ENCODE data around the gene WAPL. TPM values are rescaled to one million over a fixed set of nuclear protein-coding genes. Genes with fewer than 3 reads are reported as not detected.

Gene WAPL
- total and polyA plus RNA-seq, 9 of the 15 experiments (the other 6 are each of a cell fraction or from before 2014, with no cell fraction given), result 14.3 to 36.4 (median 25.3) TPM

DNA sequence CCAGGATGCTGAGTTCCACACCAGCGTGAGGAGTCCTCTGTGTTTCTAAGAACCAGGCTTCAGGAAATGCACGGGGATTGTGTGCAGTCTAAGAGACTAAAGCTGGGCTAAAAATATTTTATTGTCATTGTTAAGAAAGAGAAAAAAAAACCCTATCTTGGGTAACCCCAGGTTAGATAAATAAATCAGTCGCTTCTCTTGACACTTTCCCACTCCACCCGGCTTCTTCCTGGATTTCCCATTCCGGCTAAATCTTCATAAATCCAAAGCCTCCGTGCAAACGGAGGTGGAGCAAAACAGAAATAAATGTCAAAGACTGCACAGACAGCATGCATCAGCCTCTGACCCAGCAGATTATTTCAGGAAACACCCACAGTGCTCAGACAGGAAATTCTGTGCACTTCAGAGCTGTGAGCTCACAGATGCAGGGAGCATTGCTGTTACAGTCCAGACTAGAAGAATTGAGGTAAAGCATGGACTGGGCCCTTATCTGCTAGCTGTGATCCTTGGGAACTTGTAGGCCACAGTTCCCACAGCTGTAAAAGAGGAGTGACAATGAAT lies 110.2 kb downstream of the WAPL start:
- BruUV-seq (replicated peaks), result no TSS peak
- in situ Hi-C loops (cut with MboI) (no loop called here), intact Hi-C loops (cut with micrococcal nuclease) (no loop called here)
- Histone ChIP-seq H3K4me1 (replicated peaks in 1 of 2; ENCODE audit: control insufficient read depth in 2 of 2, insufficient read depth in 2 of 2, low read length in 2 of 2) (no peaks in the 10 kb centered on the region), H4K20me1 (replicated peaks; ENCODE audit: control insufficient read depth, insufficient read depth, low read length) (no peaks in the 10 kb centered on the region), H3K4me3 (no peak overlapping the region), H3K9me3 (replicated peaks; ENCODE audit: control insufficient read depth, insufficient read depth, low read depth, low read length) (no peaks in the 10 kb centered on the region), H3K79me2 (ENCODE audit: control insufficient read depth, insufficient read depth, low read length) (no peaks in the 10 kb centered on the region), H2AFZ (ENCODE audit: low read depth, low read length) (no peak overlapping the region), H3K36me3 (ENCODE audit: control insufficient read depth, insufficient read depth, low read length) (no peaks in the 10 kb centered on the region), H3K4me2 (ENCODE audit: insufficient read depth, low read length) (no peak overlapping the region), H3K9ac (ENCODE audit: insufficient read depth in 1 of 2, low read depth in 2 of 2, low read length in 2 of 2) (no peak overlapping the region), H3K27ac (ENCODE audit: extremely low read depth, low read depth, low read length) (no peak overlapping the region), H3K27me3 (ENCODE audit: control insufficient read depth in 2 of 2, insufficient read depth in 2 of 2, low read length in 2 of 2) (peaks cover 3 to 9% of the 10 kb centered on the region in 2 experiments; a peak in 2 of 5 replicates), H3K9me1 (ENCODE audit: control insufficient read depth, insufficient read depth, low read length) (no peaks in the 10 kb centered on the region)
- ATAC-seq (no peak), FAIRE-seq (no peak), DNase-seq (ENCODE audit: extremely low read depth in 1 of 4, low spot score in 3 of 4) (no peak)
- ChIA-PET CTCF (ENCODE audit: low intra/inter-chr PET ratio) (no interaction called here), POLR2A (interaction anchor here (0.8 to 1.0 kb wide), 2 partner anchors 17 to 28 kb away, joined by 3 read pairs; no protein-coding TSS in a partner anchor)
- WGBS (ENCODE audit: insufficient coverage, low coverage, missing lambda C conversion rate), result 8% methylated on average over 6 of the region's 7 CpGs
- TF ChIP-seq ZNF695 (CRISPR knock-in tag; IDR thresholded peaks at IDR 0.05) (no peak), ZNF140 (CRISPR knock-in tag; IDR thresholded peaks at IDR 0.05) (no peak), FOXK2 (conservative IDR thresholded peaks at IDR 0.05 in 1 of 2, IDR thresholded peaks at IDR 0.05 in 1 of 2; ENCODE audit: low read depth in 2 of 2) (no peak), RBM25 (IDR thresholded peaks at IDR 0.05; ENCODE audit: low read depth, low read length, severe bottlenecking) (no peak), TAF9B (IDR thresholded peaks at IDR 0.05; ENCODE audit: partially characterized antibody) (no peak), TEAD4 (IDR thresholded peaks at IDR 0.05; ENCODE audit: low read length) (no peak), TEAD4 (CRISPR knock-in tag; IDR thresholded peaks at IDR 0.05; ENCODE audit: borderline replicate concordance) (no peak), PCBP1 (IDR thresholded peaks at IDR 0.05; ENCODE audit: low read depth, low read length, poor library complexity, severe bottlenecking) (no peak), TBP (optimal IDR thresholded peaks at IDR 0.05; ENCODE audit: low read depth, low read length) (no peak)
- TF ChIP-seq, protein P1, sequence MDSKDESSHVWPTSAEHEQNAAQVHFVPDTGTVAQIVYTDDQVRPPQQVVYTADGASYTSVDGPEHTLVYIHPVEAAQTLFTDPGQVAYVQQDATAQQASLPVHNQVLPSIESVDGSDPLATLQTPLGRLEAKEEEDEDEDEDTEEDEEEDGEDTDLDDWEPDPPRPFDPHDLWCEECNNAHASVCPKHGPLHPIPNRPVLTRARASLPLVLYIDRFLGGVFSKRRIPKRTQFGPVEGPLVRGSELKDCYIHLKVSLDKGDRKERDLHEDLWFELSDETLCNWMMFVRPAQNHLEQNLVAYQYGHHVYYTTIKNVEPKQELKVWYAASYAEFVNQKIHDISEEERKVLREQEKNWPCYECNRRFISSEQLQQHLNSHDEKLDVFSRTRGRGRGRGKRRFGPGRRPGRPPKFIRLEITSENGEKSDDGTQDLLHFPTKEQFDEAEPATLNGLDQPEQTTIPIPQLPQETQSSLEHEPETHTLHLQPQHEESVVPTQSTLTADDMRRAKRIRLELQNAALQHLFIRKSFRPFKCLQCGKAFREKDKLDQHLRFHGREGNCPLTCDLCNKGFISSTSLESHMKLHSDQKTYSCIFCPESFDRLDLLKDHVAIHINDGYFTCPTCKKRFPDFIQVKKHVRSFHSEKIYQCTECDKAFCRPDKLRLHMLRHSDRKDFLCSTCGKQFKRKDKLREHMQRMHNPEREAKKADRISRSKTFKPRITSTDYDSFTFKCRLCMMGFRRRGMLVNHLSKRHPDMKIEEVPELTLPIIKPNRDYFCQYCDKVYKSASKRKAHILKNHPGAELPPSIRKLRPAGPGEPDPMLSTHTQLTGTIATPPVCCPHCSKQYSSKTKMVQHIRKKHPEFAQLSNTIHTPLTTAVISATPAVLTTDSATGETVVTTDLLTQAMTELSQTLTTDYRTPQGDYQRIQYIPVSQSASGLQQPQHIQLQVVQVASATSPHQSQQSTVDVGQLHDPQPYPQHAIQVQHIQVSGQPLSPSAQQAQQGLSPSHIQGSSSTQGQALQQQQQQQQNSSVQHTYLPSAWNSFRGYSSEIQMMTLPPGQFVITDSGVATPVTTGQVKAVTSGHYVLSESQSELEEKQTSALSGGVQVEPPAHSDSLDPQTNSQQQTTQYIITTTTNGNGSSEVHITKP (IDR thresholded peaks at IDR 0.05; ENCODE audit: partially characterized antibody), result no peak
- TF ChIP-seq, protein P2, sequence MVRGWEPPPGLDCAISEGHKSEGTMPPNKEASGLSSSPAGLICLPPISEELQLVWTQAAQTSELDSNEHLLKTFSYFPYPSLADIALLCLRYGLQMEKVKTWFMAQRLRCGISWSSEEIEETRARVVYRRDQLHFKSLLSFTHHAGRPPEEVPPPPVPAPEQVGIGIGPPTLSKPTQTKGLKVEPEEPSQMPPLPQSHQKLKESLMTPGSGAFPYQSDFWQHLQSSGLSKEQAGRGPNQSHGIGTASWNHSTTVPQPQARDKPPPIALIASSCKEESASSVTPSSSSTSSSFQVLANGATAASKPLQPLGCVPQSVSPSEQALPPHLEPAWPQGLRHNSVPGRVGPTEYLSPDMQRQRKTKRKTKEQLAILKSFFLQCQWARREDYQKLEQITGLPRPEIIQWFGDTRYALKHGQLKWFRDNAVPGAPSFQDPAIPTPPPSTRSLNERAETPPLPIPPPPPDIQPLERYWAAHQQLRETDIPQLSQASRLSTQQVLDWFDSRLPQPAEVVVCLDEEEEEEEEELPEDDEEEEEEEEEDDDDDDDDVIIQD (CRISPR knock-in tag; IDR thresholded peaks at IDR 0.05), result no peak
- TF ChIP-seq, protein P3, sequence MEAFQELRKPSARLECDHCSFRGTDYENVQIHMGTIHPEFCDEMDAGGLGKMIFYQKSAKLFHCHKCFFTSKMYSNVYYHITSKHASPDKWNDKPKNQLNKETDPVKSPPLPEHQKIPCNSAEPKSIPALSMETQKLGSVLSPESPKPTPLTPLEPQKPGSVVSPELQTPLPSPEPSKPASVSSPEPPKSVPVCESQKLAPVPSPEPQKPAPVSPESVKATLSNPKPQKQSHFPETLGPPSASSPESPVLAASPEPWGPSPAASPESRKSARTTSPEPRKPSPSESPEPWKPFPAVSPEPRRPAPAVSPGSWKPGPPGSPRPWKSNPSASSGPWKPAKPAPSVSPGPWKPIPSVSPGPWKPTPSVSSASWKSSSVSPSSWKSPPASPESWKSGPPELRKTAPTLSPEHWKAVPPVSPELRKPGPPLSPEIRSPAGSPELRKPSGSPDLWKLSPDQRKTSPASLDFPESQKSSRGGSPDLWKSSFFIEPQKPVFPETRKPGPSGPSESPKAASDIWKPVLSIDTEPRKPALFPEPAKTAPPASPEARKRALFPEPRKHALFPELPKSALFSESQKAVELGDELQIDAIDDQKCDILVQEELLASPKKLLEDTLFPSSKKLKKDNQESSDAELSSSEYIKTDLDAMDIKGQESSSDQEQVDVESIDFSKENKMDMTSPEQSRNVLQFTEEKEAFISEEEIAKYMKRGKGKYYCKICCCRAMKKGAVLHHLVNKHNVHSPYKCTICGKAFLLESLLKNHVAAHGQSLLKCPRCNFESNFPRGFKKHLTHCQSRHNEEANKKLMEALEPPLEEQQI (IDR thresholded peaks at IDR 0.05), result no peak

Measured in K562 (cell line).